GM11168 (cell line): ENCODE data around the gene NARF.
"Not testable (repeated sequence)": the region's sequence is repeated elsewhere in the genome, so short reads cannot be mapped to it uniquely, and the experiment has no call there.

ENCODE experiments used
- in situ Hi-C: fragments of 300-500 bp; cut with MboI; formaldehyde crosslinking; loops from one replicate; pipeline ENCODE4 v1.12.0; 2022; ENCODE audit warnings: low sequenced_read_pairs; ENCODE audit not compliant: unreplicated experiment

Gene NARF

GRCh38 chr17:82525712-82526111 is 67.2 kb downstream of the NARF start:
- in situ Hi-C loops, result no loop called here

DNA sequence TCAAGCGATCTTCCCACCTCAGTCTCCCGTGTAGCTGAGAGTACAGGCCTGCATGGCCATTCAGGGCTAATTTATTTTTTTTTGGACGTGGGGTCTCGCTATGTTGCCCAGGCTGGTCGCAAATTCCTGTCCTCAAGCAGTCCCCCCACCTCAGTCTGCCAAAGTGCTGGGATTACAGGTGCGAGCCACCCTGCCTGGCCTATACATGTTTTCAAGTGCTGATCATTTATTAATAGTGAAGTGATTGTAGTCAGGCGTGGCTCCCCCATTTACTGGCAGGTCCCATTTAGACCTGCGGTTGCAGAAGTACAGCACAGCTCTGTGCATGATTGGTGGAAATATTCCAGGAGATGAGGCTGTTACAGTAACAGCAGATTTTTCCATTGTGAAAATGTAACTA is 69.4 kb downstream of the NARF start:
- in situ Hi-C loops, result no loop called here

DNA sequence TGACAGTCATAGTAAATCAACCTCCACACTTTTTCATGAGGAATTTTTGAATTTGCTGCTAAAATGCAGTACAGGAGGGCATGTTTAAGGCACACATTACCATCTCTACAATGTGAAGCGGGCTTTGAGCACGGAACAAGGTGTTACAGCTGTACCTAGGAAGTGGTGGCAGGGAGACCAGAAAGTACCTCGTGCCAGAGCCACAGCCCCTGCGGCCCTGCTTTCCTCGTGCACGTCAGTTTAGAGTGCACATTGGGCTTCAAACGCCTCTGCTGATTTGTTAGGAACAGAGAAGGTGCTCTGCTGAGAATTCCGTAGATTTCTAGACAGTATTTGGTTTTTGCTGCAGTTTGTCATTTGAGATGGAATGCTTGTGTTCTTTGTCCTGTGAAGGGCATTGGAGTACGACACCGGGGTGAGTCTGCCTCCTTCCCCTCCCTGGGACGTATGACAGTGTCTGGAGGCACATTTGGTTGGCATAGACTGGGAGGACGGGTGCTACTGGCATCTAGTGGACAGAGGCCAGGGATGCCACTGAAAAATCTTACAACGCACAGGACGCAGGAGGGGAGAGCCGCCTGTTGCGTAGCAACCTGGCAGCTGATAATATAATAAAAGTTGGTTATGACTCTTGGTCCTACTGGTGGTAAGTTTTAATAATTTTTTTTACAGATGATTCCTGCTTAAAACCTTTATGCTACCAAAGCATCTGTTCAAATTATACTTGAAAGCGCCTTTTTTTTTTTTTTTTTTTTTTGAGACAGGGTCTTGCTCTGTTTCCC is 70.1 kb downstream of the NARF start:
- in situ Hi-C loops, result no loop called here

GRCh38 chr17:82529914-82530300 is 71.4 kb downstream of the NARF start:
- in situ Hi-C loops, result no loop called here

DNA sequence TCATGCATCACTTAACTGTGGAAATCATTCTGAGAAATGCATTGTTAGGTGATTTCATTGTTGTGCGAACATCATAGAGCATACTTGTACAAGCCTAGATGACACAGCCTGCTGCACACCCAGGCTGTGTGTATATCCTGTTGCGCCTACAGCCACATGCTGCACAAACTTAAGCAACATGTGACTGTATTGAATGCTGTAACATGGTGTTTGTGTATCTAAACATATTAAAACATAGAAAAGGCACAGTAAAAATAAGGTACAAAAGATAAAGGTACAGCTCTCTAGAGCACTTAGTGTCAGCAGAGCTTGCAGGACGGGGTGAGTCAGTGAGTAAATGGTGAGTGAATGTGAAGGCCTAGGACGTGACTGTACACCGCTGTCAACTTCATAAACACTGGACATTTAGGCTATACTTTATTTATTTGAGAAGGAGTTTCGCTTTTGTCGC is 72.9 kb downstream of the NARF start:
- in situ Hi-C loops, result no loop called here

DNA sequence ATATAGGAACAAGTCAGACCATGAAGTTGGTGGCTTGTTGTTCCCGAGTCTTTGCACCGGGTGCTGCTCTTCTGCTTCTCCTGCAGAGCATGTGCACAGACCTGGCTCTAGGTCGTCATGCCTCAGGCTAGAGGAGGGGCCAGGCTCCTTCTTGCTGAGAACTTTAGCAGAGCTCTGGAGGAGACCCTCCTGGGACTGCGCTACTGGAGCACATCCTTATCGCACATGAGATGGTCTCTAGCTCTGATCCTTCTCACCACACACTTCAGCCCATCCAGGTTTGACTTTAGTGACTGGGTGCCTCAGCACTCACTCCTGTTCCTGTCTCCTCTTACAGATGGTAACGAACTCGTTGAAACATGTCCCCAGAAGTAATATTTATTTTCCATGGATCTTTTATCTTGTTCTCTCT is 75.9 kb downstream of the NARF start:
- in situ Hi-C loops, result no loop called here

DNA sequence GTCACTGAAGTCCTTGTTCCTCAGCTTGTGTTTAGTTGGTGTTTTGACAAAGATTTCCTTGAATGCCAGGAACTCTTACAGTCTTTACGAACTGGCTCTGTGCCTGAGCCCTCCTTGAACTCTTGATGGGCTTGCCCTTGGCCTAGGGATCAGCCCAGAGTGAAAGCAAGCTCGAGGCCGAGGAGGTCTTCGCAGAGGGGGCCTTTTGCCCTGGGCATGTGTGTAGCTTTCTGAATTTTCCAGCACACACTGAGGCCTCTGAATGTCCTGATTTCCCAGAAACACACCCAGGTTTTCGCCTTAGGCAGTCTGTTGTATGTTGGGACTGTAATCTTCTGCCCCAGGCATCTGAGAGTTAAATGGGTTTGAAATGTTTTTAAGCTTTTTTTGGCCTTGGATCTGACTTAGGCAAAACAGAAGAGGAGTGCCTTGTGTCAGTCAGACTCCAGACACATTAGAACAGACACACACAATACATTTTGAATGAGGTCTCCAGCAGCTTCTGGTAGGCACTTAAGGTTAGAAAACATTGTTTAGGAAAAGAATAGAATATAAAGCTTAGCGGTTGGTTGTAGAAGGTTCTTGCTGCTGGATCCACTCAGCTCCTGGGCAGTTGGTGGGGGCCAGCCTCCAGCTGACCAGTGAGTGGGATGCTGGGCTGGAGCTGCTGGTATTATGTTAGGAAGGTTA is 78.1 kb downstream of the NARF start:
- in situ Hi-C loops, result no loop called here

DNA sequence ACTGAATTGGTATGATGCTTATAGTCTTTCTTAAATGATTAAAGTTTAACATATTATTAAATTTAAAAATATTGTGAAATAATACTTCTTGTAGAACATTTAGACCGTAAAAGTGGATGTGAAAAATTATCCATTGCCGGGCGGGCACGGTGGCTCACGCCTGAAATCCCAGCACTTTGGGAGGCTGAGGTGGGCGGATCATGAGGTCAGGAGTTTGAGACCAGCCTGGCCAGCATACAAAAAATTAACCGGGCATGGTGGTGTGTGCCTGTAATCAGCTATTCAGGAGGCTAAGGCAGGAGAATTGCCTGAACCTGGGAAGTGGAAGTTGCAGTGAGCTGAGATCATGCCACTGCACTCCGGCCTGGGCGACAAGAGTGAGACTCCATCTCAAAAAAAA is 78.7 kb downstream of the NARF start:
- in situ Hi-C loops, result not testable (repeated sequence)

- in situ Hi-C loops, result not testable (repeated sequence)
Measured at GRCh38 chr17:82539076-82539475, 80.5 kb downstream of the NARF start.
